Kidney (tissue), 14 donors: Measurements from ENCODE around the gene NUMA1. TPM values are rescaled to one million over a fixed set of nuclear protein-coding genes. Genes with fewer than 3 reads are reported as not detected.

Source experiments
- DNase-seq, 5 donors: peaks; one replicate each; pipeline ENCODE4 v3.0.0-alpha.2; 2013 to 2020
- FAIRE-seq: peaks from 2 replicates; lab custom pipeline; 2012; peaks lifted over from hg19 to GRCh38; lab: Jason Lieb, UNC
- H3K27ac ChIP-seq, 2 donors: one replicate each; pipeline ENCODE4 v1.7.0; 2013; ENCODE audit warnings: low read depth in 2 of 2, low read length in 2 of 2, inconsistent platforms in 1 of 2
- H3K27me3 ChIP-seq: one replicate; pipeline ENCODE4 v1.7.1; 2013; ENCODE audit warnings: low read length, inconsistent platforms; ENCODE audit not compliant: control insufficient read depth, insufficient read depth
- H3K36me3 ChIP-seq, 3 donors: one replicate each; pipeline versions ENCODE4 v1.7.0 to v1.7.1; 2013; ENCODE audit warnings: low read length in 3 of 3, control low read depth in 1 of 3, inconsistent platforms in 1 of 3; ENCODE audit not compliant: insufficient read depth in 3 of 3, control insufficient read depth in 2 of 3
- H3K4me1 ChIP-seq, 3 donors: one replicate each; pipeline versions ENCODE4 v1.7.0 to v1.7.1; 2013; ENCODE audit warnings: low read length in 3 of 3, inconsistent platforms in 1 of 3, low read depth in 1 of 3; ENCODE audit not compliant: control insufficient read depth in 2 of 3, insufficient read depth in 2 of 3
- H3K4me3 ChIP-seq, 3 donors: one replicate each; pipeline versions ENCODE4 v1.7.0 to v1.8.1; 2013; ENCODE audit warnings: low read length in 3 of 3, control low read depth in 1 of 3, inconsistent platforms in 1 of 3
- H3K9ac ChIP-seq, 3 donors: one replicate each; pipeline versions ENCODE4 v1.7.0 to v1.7.1; 2013; ENCODE audit warnings: low read length in 3 of 3, control low read depth in 1 of 3, inconsistent platforms in 1 of 3
- H3K9me3 ChIP-seq, 3 donors: one replicate each; pipeline versions ENCODE4 v1.7.0 to v1.7.1; 2013; ENCODE audit warnings: low read length in 3 of 3, control low read depth in 1 of 3, inconsistent platforms in 1 of 3; ENCODE audit not compliant: control insufficient read depth in 2 of 3, insufficient read depth in 1 of 3
- CTCF ChIP-seq: IDR thresholded peaks from 3 replicates; pipeline ENCODE4 v1.5.1; 2012; ENCODE audit warnings: mild to moderate bottlenecking, moderate library complexity, borderline replicate concordance; ENCODE audit not compliant: insufficient read depth; ENCODE audit errors: extremely low read depth
- intact Hi-C: fragments of 100-400 bp; cut with DNase I; formaldehyde crosslinking; loops from one replicate; pipeline ENCODE4 v1.11.1; 2022
- polyA plus RNA-seq: library from polyadenylated mRNA; stranded (reverse); fragments of 350-450 nt; fragmentation: Illumina TruSeq; extraction: RNeasy Lipid Tissue Mini Kit (QIAGEN cat#74804); gene quantifications from one replicate; pipeline ENCODE4 v1.2.3, GENCODE V29; 2014; ENCODE audit warnings: low read depth, low replicate concordance; ENCODE audit not compliant: insufficient read depth
- total RNA-seq: library from RNA; stranded (reverse); fragmentation: NEBNext Ultra II Directional; extraction: Animal tissue kit (Norgen Biotek cat#: 25700); gene quantifications from one replicate; pipeline ENCODE4 v1.2.1, GENCODE V29; 2021
- donor health status: control.
- donor health status: control.
- donor health status: control.
- donor health status: control.
- donor health status: control.
- donor health status: DM: yes; HTN: yes; CAD: no.
- donor health status: Normal renal cell carcinoma (clear cell type).

The NUMA1 gene
- total and polyA plus RNA-seq, 2 donors from 2014 or later = 85.3 to 198 TPM

- peak overlapping the region; percentile 82 to 93 for H3K27ac ChIP-seq
- H3K9me3 ChIP-seq = no peaks in the 10 kb centered on the region
- peak overlapping the region in 2 of 3 donors; percentile 63 to 71 for H3K9ac ChIP-seq
- FAIRE-seq (no peak), DNase-seq (no peak)
- intact Hi-C loops = no loop called here
- no peak for TF ChIP-seq CTCF
- no peaks in the 10 kb centered on the region for H3K27me3 ChIP-seq
- peak overlapping the region; percentile 35 to 99 (median 78) for H3K4me3 ChIP-seq
- peaks cover 8 to 23% (median 13%) of the 10 kb centered on the region in 3 donors for H3K4me1 ChIP-seq
- peaks cover under 1 to 15% (median 10%) of the 10 kb centered on the region in 3 donors for H3K36me3 ChIP-seq
These were observed 23.4 kb upstream of the NUMA1 start for GRCh38 chr11:72103754-72104167.

GRCh38 chr11:72102946-72103753, 22.8 kb upstream of the NUMA1 start, which contains the start of gene LAMTOR1:
Gene LAMTOR1 (minus strand): TSS chr11:72103297. CDS start chr11:72103224, 73 bp downstream.
- peaks cover 3 to 21% (median 16%) of the 10 kb centered on the region in 3 donors for H3K36me3 ChIP-seq
- peak; percentile 12 for TF ChIP-seq CTCF
- H3K9me3 ChIP-seq = no peaks in the 10 kb centered on the region
- peak within 1 kb of the TSS; percentile 50 to 96 (median 88) for H3K9ac ChIP-seq
- peaks cover 8 to 23% (median 13%) of the 10 kb centered on the region in 3 donors for H3K4me1 ChIP-seq
- no peaks in the 10 kb centered on the region for H3K27me3 ChIP-seq
- H3K4me3 ChIP-seq = peak within 1 kb of the TSS; percentile 88 to 99 (median 95)
- intact Hi-C loops = no loop called here
- DNase-seq = peak; percentile 99 to 100 (median 100)
- peak within 1 kb of the TSS; percentile 93 to 94 for H3K27ac ChIP-seq
- FAIRE-seq = no peak

- TF ChIP-seq CTCF = no peak
- FAIRE-seq (no peak), DNase-seq (no peak)
- Histone ChIP-seq H3K27ac (peak overlapping the region; percentile 93 to 94), H3K9ac (peak overlapping the region; percentile 50 to 96 (median 88)), H3K27me3 (no peaks in the 10 kb centered on the region), H3K9me3 (no peaks in the 10 kb centered on the region), H3K36me3 (peaks cover 3 to 27% (median 22%) of the 10 kb centered on the region in 3 donors), H3K4me3 (peak overlapping the region; percentile 88 to 99 (median 95)), H3K4me1 (peaks cover 8 to 23% (median 13%) of the 10 kb centered on the region in 3 donors)
- intact Hi-C loops = no loop called here
These were observed 22.2 kb upstream of the NUMA1 start for GRCh38 chr11:72102631-72102945.
